PC-3 (cell line): ENCODE measurements around the gene CCDC28A.

Source experiments
- CTCF ChIP-seq: fragments of 300-600 bp; sonication (generic); conservative IDR thresholded peaks from 2 replicates; pipeline ENCODE4 v1.5.1; 2017; ENCODE audit warnings: antibody characterized with exemption, low read depth, mild to moderate bottlenecking, low read length
- EZH2 ChIP-seq: fragments of 300-600 bp; sonication (generic); IDR thresholded peaks from one replicate; pipeline ENCODE4 v1.6.1; 2017; ENCODE audit warnings: antibody characterized with exemption, mild to moderate bottlenecking, low read length; ENCODE audit not compliant: unreplicated experiment
- EZH2phosphoT487 ChIP-seq: fragments of 300-600 bp; sonication (generic); IDR thresholded peaks from 2 replicates; pipeline ENCODE4 v1.6.1; 2018; ENCODE audit warnings: mild to moderate bottlenecking, antibody characterized with exemption, low read length, borderline replicate concordance

- no peak for TF ChIP-seq EZH2phosphoT487
- TF ChIP-seq CTCF, result no peak
- no peak for TF ChIP-seq EZH2
Observed at GRCh38 chr6:138803331-138803730, 29.8 kb downstream of the CCDC28A start.
